ENCODE results near the gene TPI1.
"Not testable (repeated sequence)": the region's sequence is repeated elsewhere in the genome, so short reads cannot be mapped to it uniquely, and the experiment has no call there.

Gene TPI1

GRCh38 chr12:6866920-6867412 lies 365 bp upstream of the TPI1 start:
- DNase-seq (ENCODE audit: low read depth in 2 of 2), result no peak
- H3K4me3 ChIP-seq (replicated peaks in 1 of 2; ENCODE audit: low read depth in 2 of 2, low read length in 2 of 2), result peak overlapping the region; percentile 53 to 98
- no peak for TF ChIP-seq CTCF (IDR thresholded peaks at IDR 0.05; ENCODE audit: low read depth, low read length)

- peak overlapping the region; percentile 78 to 98 for H3K4me3 ChIP-seq (replicated peaks in 1 of 2; ENCODE audit: low read depth in 2 of 2, low read length in 2 of 2)
- peak; percentile 20 for TF ChIP-seq CTCF (IDR thresholded peaks at IDR 0.05; ENCODE audit: low read depth, low read length)
- peak in 1 of 2 donors; percentile 50 for DNase-seq (ENCODE audit: low read depth in 2 of 2)
These were observed 1.1 kb downstream of the TPI1 start for GRCh38 chr12:6868211-6869048.

DNA sequence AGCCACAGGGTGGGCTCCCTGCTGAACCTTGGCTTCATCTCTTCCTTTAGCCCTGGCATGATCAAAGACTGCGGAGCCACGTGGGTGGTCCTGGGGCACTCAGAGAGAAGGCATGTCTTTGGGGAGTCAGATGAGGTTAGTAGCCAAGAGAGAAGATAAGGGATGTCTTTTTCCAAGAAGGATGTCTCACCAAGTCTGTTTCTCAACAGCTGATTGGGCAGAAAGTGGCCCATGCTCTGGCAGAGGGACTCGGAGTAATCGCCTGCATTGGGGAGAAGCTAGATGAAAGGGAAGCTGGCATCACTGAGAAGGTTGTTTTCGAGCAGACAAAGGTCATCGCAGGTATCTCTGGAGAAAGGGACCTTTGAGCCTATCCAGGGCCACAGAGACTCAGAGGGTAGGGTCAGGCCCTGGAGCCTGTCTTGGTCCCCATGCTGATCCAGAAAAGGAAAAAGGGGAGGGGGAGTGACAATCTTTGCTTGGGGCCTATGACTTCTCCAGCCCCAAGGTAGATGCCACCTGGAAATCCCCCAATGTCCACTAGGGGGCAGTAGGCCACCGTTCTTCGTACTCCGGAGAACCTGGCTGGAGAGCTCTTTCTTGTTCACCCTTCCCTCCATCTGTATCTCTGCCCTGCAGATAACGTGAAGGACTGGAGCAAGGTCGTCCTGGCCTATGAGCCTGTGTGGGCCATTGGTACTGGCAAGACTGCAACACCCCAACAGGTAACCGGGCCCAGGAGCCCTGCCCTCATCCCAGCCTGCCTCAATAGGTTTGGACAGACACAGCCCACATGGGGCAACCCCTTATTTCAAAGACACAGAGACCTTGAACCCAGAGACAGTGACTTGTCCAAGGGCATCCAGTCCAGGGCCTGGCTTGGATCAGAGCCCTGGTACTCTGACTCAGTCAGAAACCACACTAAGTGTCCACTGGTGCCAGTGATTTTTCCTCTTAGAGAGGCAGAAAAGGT lies 2.0 kb downstream of the TPI1 start:
- H3K4me3 ChIP-seq (replicated peaks in 1 of 2; ENCODE audit: low read depth in 2 of 2, low read length in 2 of 2), result peak overlapping the region; percentile 78 to 98
- DNase-seq (ENCODE audit: low read depth in 2 of 2), result peak; percentile 79 to 81

DNA sequence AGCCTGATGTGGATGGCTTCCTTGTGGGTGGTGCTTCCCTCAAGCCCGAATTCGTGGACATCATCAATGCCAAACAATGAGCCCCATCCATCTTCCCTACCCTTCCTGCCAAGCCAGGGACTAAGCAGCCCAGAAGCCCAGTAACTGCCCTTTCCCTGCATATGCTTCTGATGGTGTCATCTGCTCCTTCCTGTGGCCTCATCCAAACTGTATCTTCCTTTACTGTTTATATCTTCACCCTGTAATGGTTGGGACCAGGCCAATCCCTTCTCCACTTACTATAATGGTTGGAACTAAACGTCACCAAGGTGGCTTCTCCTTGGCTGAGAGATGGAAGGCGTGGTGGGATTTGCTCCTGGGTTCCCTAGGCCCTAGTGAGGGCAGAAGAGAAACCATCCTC lies 3.0 kb downstream of the TPI1 start:
- DNase-seq (ENCODE audit: low read depth in 2 of 2); H3K4me3 ChIP-seq (replicated peaks in 1 of 2; ENCODE audit: low read depth in 2 of 2, low read length in 2 of 2): not testable (repeated sequence)

More for the DNA sequence above, 2.0 kb downstream of the TPI1 start:
- peak; percentile 90 for TF ChIP-seq CTCF (IDR thresholded peaks at IDR 0.05; ENCODE audit: low read depth, low read length)

DNA sequence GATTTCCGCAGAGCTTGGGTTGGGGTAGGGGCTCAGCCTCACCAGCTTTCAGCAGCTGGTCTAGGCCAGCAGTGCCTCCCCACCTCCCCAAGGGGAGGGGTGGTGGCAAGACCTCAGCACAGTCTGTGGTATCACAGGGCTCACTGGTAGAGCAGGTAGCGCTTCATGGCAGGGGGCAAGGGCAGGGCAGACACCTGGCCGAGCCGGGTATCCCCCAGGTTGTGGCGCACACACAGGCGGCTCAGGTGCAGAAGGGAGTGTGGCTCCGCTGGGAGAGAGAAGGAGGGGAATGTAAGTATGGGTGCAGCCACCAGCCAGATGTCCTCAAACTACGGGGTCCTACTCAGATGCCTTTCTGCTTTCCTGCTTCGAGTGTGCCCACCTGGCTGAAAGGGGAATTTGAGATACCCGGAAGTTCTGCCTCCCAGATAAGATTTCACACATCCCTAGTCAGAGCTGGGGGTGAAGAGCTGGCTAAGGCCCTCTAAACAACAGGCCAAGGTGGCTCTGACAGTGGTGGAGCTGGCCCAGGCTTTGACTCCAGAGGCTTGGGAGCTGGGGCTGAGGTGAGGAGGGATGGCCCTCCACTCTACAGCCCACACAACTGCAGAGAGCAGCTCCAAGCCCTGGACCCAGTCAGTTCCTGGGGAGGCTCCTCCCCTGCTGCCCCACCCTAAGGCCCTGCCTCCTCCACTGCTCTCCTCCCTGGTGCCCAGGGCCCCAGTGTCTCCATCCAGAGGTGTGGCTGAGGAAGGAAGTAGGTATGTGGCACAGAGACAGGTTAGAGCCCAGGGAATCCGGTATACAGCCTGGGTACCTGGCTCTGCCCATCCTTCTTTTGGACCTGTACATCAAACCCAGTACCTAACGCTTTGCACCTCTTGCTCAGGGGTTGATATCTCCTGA lies 4.0 kb downstream of the TPI1 start:
- peak in 1 of 2 donors; percentile 42 for DNase-seq (ENCODE audit: low read depth in 2 of 2)
- H3K4me3 ChIP-seq (replicated peaks in 1 of 2; ENCODE audit: low read depth in 2 of 2, low read length in 2 of 2), result peak overlapping the region; percentile 78 to 86

More for the DNA sequence above, 4.0 kb downstream of the TPI1 start:
- no peak for TF ChIP-seq CTCF (IDR thresholded peaks at IDR 0.05; ENCODE audit: low read depth, low read length)

Measured in cardiac fibroblast (primary cell).